ENCODE measurements around the gene ARHGAP30.
"Not testable (repeated sequence)": the region's sequence is repeated elsewhere in the genome, so short reads cannot be mapped to it uniquely, and the experiment has no call there.

Gene ARHGAP30

GRCh38 chr1:161069731-161070270, at the start of gene ARHGAP30:
Gene ARHGAP30, minus strand, starts transcription at chr1:161069891. Its CDS starts 267 bp downstream, at chr1:161069624.
- no peak for DNase-seq (ENCODE audit: low spot score)

DNA sequence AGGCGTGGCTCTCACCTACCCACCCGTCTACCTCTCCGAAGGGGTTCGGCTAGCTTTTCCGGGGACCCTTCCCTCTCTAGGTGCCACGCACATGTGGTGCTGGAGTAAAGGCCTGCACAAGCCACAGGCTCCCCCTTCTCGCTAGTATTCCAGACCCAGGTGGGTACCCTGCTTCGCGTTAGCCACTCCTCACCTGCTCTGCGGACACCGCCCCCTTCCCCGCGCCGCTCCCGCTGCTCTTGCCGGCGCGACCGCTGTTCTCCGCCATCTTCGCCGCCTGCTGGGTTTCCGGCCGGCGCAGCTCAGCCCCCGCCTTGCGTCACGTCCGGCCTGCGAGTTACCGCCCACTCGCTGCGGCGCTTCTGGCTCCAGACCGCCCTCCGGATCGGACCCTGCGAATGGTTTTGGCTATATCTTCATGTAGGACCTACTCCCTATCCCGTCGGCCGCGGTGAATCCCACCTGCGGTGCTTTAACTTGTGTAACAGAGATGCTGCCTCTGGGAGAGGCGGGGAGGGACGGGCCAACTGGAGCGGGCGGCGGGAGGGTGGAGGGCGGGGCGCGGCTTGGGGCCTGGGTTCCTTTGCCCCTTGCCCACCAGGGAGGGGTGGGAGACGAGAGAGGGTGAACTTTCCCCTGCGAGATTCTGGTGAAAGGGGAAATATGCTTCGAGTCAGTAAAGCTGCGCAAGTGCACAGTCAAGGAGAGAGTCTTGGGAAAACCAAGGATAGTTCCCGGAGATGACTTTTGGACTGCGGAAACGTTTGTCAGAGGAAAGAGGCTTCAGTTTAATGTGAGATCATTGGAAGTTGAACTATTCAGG, 48.3 kb upstream of the ARHGAP30 start, which contains the start of the genes NIT1 and PFDN2:
Gene NIT1 (plus strand): TSS at position 347 of the 823 bp plus-strand sequence. CDS start 72 bp downstream, at position 419.
Gene PFDN2 (minus strand): TSS at position 279 of the 823 bp plus-strand sequence. CDS start 11 bp downstream, at position 268.
- peak; percentile 88 for DNase-seq (ENCODE audit: low spot score)

GRCh38 chr1:161115961-161116360, 46.3 kb upstream of the ARHGAP30 start:
- DNase-seq (ENCODE audit: low spot score): not testable (repeated sequence)

DNA sequence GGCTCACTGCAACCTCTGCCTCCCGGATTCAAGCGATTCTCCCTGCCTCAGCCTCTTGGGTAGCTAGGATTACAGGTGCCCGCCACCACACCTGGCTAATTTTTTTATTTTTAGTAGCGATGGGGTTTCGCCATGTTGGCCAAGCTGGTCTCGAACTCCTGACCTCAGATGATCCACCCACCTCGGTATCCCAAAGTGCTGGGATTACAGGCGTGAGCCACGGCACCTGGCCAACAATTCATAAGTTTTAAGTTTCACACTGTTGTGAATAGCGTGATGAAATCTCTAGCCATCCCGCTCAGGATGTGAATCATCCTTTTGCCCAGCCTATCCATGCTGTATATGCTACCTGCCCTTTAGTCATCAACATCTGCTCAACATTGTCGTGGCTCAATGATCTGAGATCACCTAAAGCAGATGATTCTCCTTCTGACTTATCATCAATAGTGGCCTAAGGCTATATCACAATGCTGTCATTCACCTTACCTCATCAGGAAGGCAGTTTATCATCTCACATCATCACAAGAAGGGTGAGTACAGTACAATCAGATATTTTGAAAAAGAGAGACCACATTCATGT, 45.5 kb upstream of the ARHGAP30 start:
- DNase-seq (ENCODE audit: low spot score): no peak

DNA sequence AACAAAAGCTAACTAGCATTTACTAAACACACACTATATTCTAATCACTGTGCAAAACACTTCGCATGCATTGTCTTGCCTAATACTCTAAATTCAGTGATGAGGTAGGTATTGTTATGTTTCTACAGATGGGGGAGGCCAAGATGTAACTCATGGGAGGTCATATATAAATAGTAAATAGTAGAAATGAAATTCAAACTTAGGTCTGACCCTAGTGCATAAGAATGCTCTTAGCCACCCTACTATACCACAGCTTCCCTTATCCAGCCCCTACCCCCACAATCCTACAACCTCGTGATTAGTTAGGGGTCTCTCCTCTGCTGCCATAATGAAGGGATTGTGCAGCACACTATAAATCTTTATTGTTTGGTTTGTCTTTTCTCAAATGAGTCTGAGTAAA, 44.9 kb upstream of the ARHGAP30 start:
- no peak for DNase-seq (ENCODE audit: low spot score)

GRCh38 chr1:161113915-161114314, 44.2 kb upstream of the ARHGAP30 start:
- DNase-seq (ENCODE audit: low spot score): no peak

DNA sequence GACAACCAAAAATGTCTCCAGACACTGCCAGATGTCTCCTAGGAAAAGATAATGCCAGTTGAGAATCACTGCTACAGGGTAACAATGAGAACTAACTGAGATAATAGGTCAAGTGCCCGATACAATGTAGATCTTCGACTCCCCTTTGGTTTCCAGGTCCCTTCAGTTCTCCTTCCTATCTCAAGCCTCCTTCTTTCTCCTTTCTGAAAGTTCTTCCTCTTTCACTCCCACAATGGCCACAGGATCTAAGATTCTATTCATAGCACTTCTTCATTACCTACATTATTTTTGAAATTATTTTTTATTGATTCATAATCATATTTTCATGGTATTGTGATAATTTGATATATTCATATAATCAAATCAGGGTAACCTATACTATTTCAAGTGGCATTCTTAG, 41.8 kb upstream of the ARHGAP30 start:
- DNase-seq (ENCODE audit: low spot score): no peak

DNA sequence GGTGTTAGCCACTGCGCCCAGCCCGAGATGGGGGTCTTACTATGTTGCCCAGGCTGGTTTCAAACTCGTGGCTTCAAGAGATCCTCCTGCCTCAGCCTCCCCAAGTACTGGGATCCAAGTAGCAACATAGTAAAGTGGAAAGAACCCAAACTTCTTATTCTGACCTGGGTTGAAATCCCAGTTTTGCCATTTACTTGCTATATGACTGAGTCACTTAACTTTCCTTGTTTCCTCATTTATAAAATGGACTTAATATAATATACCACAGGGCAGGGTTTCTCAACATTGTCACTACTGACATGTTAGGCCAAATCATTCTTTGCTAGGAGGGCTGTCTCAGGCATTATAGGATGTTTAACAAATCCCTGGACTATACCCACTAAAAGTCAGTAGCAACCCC, 41.4 kb upstream of the ARHGAP30 start:
- no peak for DNase-seq (ENCODE audit: low spot score)

DNA sequence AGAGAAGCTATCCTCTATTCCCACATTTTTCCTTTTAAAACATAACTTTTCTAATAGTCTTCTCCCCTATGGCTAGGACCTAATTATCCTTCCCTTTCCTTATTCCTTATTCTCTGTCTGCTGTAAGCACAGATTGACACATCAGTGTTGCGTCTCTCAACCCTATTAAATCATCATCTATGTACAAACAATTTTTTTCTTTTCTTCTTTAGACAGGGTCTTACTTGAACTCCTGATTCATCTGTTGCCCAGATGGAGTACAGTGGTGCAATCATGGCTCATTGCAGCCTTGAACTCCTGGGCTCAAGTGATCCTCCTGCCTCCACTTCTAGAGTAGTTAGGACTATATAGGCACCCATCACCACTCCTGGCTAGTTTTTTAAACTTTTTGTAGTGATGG, 36.7 kb upstream of the ARHGAP30 start:
- no peak for DNase-seq (ENCODE audit: low spot score)

- no peak for DNase-seq (ENCODE audit: low spot score)
Measured at GRCh38 chr1:161100556-161100955, 30.9 kb upstream of the ARHGAP30 start.

DNA sequence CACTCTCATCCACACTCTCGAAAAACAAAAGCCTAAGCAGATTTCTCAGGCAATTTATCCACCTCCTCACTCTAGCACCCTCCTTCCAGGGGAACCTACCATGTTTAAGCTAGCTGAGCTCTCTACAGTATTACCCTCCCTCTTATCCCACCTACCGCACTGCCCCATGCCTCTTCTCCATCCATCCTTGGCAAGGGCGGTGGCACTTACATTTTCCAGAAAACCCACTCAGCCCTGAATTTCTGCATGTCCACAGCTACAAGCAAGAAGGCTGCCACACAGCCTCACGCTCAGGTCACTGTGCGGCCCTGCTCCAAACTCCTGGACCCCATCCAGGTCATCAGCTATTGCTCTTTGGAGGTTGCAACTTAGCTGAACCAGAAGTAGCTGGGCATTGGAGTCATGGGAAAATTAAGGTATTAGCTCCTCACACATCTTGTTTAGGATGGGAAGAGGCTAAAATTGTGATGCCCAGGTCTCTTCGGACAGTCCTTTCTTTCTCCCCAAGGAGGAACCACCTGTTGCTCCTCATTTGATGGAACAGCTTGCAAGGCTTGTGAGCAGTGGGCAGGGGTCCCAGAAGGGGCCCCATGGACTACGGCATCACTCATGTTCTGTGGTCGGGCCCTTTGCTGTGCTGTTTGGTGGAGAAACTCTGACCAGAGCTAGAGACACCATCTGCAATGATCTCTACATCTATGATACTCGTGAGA, 29.6 kb upstream of the ARHGAP30 start:
- DNase-seq (ENCODE audit: low spot score): no peak

- peak; percentile 9 for DNase-seq (ENCODE audit: low spot score)
Measured at GRCh38 chr1:161098210-161099068, 28.7 kb upstream of the ARHGAP30 start, which contains the start of gene KLHDC9. Gene KLHDC9, plus strand, starts transcription at chr1:161098361. Its CDS starts 175 bp downstream, at chr1:161098536.

- DNase-seq (ENCODE audit: low spot score): no peak
Measured at GRCh38 chr1:161096530-161096929, 26.8 kb upstream of the ARHGAP30 start.

DNA sequence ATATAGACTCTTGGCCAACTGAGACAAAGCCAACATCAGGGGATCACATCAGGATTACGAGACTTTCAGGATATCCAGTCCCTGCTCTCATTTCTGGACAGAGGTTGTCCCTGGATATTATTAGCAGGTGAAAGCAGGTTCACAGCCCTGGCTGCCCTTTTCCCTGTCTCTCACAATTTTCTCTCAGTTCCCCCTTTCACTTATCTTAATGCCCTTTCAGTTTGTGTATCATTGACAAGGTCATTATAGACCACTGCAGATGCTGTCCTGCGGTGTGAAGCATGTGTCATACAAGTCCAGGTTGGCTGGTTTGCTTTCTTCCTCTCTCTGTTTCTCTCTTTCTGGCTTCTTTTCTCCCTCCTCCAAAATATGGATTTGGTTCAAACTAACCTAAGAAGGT, 26.3 kb upstream of the ARHGAP30 start:
- DNase-seq (ENCODE audit: low spot score): no peak

DNA sequence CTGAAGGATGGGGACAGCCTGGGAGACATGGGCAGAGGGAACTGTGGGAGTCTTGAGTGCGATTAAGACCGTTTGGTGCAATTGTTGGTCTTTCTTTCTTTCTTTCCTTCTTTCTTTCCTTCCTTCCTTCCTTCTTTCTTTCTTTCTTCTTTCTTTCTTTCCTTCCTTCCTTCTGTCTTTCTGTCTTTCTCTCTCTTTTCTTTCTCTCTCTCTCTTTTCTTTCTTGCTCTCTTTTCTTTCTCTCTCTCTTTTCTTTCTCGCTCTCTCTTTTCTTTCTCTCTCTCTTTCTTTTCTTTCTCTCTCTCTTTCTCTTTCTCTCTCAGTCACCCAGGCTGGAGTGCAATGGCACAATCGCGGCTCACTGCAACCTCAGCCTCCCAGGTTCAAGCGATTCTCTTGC, 25.5 kb upstream of the ARHGAP30 start:
- DNase-seq (ENCODE audit: low spot score): no peak

GRCh38 chr1:161094481-161094880, 24.8 kb upstream of the ARHGAP30 start:
- DNase-seq (ENCODE audit: low spot score): no peak

GRCh38 chr1:161092621-161093028, 22.9 kb upstream of the ARHGAP30 start:
- DNase-seq (ENCODE audit: low spot score): no peak

- DNase-seq (ENCODE audit: low spot score): no peak
Measured at GRCh38 chr1:161091796-161092507, 22.3 kb upstream of the ARHGAP30 start.

DNA sequence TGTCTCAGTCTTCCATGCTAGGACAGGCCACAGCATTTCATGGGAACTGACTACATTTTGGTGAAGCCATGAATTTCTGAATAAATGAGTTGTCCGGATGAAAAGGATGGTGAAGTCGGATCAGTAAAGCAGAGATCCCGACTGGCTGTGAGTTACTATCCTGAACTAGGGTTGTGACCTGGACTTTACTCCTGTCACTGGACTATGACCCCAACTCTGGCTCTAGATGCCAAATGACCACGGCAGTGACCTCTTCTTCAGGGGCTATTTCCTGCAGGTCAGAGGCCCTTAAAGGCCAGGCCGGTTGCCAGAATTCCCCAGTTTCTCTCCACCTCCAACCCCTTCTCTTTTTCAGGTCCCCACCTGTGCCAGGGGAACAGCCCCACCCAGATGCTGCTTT, 21.4 kb upstream of the ARHGAP30 start:
- no peak for DNase-seq (ENCODE audit: low spot score)

GRCh38 chr1:161090617-161091016, 20.9 kb upstream of the ARHGAP30 start:
- no peak for DNase-seq (ENCODE audit: low spot score)

DNA sequence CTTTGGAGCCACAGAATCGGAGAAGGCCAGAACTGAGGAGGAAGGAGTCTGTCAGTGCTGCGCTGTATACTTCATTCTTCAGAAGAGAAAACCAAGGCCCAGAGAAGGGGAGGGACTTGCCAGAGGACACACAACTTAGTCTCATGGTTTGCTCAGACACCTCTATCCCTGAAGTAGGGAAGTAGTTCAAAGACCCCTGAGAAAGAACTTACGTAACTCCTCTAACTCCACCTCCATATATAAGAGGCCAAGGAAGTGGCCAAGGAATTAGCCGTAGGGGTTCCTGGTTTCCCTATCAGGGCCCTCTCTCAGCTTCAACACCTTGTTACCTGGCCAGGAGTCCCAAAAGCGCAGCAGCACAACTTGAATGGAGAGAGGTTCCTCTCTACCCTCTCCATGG, 20.2 kb upstream of the ARHGAP30 start:
- no peak for DNase-seq (ENCODE audit: low spot score)

All from hematopoietic multipotent progenitor cell treated with erythropoietin and hydrocortisone succinate and interleukin-3 and kit ligand, for 15 days (in vitro differentiated cells).